ENCODE measurements around the gene CNTNAP2. TPM values are rescaled to one million over a fixed set of nuclear protein-coding genes. Genes with fewer than 3 reads are reported as not detected.

Gene CNTNAP2
- total RNA-seq, 1 donor from 2014 or later, result 0.59 TPM

GRCh38 chr7:148180075-148180474, 2063.5 kb downstream of the CNTNAP2 start:
- no peak overlapping the region for H3K27ac ChIP-seq
- no peak for DNase-seq
- ATAC-seq, result no peak
- no peaks in the 10 kb centered on the region for H3K36me3 ChIP-seq
- intact Hi-C loops (cut with DNase I), result no loop called here
- H3K9me3 ChIP-seq, result no peaks in the 10 kb centered on the region
- H3K4me1 ChIP-seq, result no peaks in the 10 kb centered on the region
- TF ChIP-seq CTCF (IDR thresholded peaks at IDR 0.05), result no peak
- H3K4me3 ChIP-seq, result no peak overlapping the region
- no peaks in the 10 kb centered on the region for H3K27me3 ChIP-seq (ENCODE audit: low read depth)

GRCh38 chr7:148182264-148182663, 2065.7 kb downstream of the CNTNAP2 start:
- DNase-seq, result no peak
- no peaks in the 10 kb centered on the region for H3K27me3 ChIP-seq (ENCODE audit: low read depth)
- no peaks in the 10 kb centered on the region for H3K36me3 ChIP-seq
- no peak for ATAC-seq
- H3K4me1 ChIP-seq, result no peaks in the 10 kb centered on the region
- no peak overlapping the region for H3K4me3 ChIP-seq
- intact Hi-C loops (cut with DNase I), result no loop called here
- TF ChIP-seq CTCF (IDR thresholded peaks at IDR 0.05), result no peak
- H3K9me3 ChIP-seq, result no peaks in the 10 kb centered on the region
- H3K27ac ChIP-seq, result no peak overlapping the region

GRCh38 chr7:148185041-148185440, 2068.4 kb downstream of the CNTNAP2 start:
- Histone ChIP-seq H3K27ac (no peak overlapping the region), H3K4me3 (no peak overlapping the region), H3K36me3 (no peaks in the 10 kb centered on the region), H3K27me3 (ENCODE audit: low read depth) (no peaks in the 10 kb centered on the region), H3K9me3 (no peaks in the 10 kb centered on the region), H3K4me1 (no peaks in the 10 kb centered on the region)
- no peak for TF ChIP-seq CTCF (IDR thresholded peaks at IDR 0.05)
- intact Hi-C loops (cut with DNase I), result no loop called here
- DNase-seq (no peak), ATAC-seq (peak; percentile 30 to 90)

GRCh38 chr7:148187471-148187870, 2070.9 kb downstream of the CNTNAP2 start:
- ATAC-seq (no peak), DNase-seq (no peak)
- H3K27me3 ChIP-seq (ENCODE audit: low read depth), result no peaks in the 10 kb centered on the region
- no peaks in the 10 kb centered on the region for H3K36me3 ChIP-seq
- TF ChIP-seq CTCF (IDR thresholded peaks at IDR 0.05), result no peak
- no peak overlapping the region for H3K4me3 ChIP-seq
- H3K27ac ChIP-seq, result no peak overlapping the region
- intact Hi-C loops (cut with DNase I), result no loop called here
- no peaks in the 10 kb centered on the region for H3K9me3 ChIP-seq
- H3K4me1 ChIP-seq, result no peaks in the 10 kb centered on the region

GRCh38 chr7:148191391-148192065, 2074.9 kb downstream of the CNTNAP2 start:
- peak; percentile 51 to 65 for ATAC-seq
- H3K27me3 ChIP-seq (ENCODE audit: low read depth), result no peaks in the 10 kb centered on the region
- no peak overlapping the region for H3K27ac ChIP-seq
- H3K36me3 ChIP-seq, result no peaks in the 10 kb centered on the region
- TF ChIP-seq CTCF (IDR thresholded peaks at IDR 0.05), result no peak
- intact Hi-C loops (cut with DNase I), result no loop called here
- DNase-seq, result no peak
- no peak overlapping the region for H3K4me3 ChIP-seq
- H3K4me1 ChIP-seq, result no peaks in the 10 kb centered on the region
- H3K9me3 ChIP-seq, result no peaks in the 10 kb centered on the region

Data from lower lobe of right lung (tissue), 2 donors.